Stimulated activated CD4-positive, alpha-beta T cell treated with anti-CD3 and anti-CD28 coated beads, Interleukin-15, amount 100 ng/mL, for 1 hour (primary cell): ENCODE data around the gene CCDC110.

Experiments used
- DNase-seq, 2 donors: peaks; one replicate each; pipeline ENCODE4 v3.0.0-alpha.2; 2020; ENCODE audit warnings: low read depth in 1 of 2, low spot score in 1 of 2

The CCDC110 gene

GRCh38 chr4:185424905-185425646 is 46.5 kb downstream of the CCDC110 start:
- DNase-seq: no peak

- DNase-seq: no peak
Observed at GRCh38 chr4:185421366-185422124, 50.0 kb downstream of the CCDC110 start.

GRCh38 chr4:185416955-185417354 is 54.6 kb downstream of the CCDC110 start:
- DNase-seq: no peak

- DNase-seq: no peak
Observed at GRCh38 chr4:185412412-185412811, 59.1 kb downstream of the CCDC110 start.

- DNase-seq: no peak
Observed at GRCh38 chr4:185411849-185412248, 59.7 kb downstream of the CCDC110 start.

GRCh38 chr4:185408432-185408831 is 63.1 kb downstream of the CCDC110 start:
- no peak for DNase-seq

- no peak for DNase-seq
Observed at GRCh38 chr4:185405296-185405999, 66.1 kb downstream of the CCDC110 start.

GRCh38 chr4:185404031-185404430 is 67.5 kb downstream of the CCDC110 start:
- DNase-seq: no peak

GRCh38 chr4:185399466-185399865 is 72.1 kb downstream of the CCDC110 start:
- DNase-seq: no peak

- no peak for DNase-seq
Observed at GRCh38 chr4:185398618-185399017, 72.9 kb downstream of the CCDC110 start.

- DNase-seq: no peak
Observed at GRCh38 chr4:185396724-185397385, 74.7 kb downstream of the CCDC110 start, which contains the start of gene ANKRD37. Gene ANKRD37 (plus strand): TSS chr4:185396841. CDS start chr4:185396924, 83 bp downstream.

- DNase-seq: peak; percentile 95 to 97
Observed at GRCh38 chr4:185395956-185396723, 75.4 kb downstream of the CCDC110 start.

GRCh38 chr4:185395238-185395955 is 76.1 kb downstream of the CCDC110 start, which contains the start of gene LRP2BP:
Gene LRP2BP (minus strand): TSS chr4:185395924. CDS start chr4:185378186, 17,738 bp downstream.
- DNase-seq: no peak
